ENCODE data around the gene HDHD2. TPM values are rescaled to one million over a fixed set of nuclear protein-coding genes. Genes with fewer than 3 reads are reported as not detected.

The HDHD2 gene
- total RNA-seq, 4 donors from 2014 or later, result 14.2 to 34.3 (median 21.5) TPM

DNA sequence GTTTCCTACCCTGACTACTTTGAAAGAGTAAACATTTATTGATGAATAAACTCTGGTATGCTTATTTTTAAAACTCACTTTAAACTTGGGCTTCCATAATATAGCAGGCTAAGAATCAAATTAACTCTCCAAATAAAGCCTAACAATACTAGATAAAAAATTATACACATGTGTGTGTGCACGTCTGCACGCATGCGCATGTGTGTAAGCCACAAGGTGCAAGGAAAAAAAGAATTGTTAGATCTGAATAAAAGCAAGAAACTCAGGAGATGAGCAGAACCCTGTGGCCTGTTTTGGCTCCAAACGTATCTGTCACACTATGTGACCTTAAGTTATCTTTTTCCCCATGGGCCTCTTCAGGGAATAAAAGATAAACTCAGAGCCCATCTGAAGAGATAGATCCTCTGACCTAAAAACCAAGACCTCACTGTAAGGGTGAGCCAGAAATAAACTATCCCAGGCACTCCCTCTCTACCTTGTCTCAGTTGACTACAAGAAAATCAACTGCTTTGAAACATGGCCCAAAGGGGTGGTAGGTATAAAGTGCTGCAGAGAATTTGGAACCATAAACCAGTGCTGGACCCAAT, 6.3 kb downstream of the HDHD2 start:
- DNase-seq (ENCODE audit: low spot score in 2 of 2), result no peak
- Histone ChIP-seq H3K27ac (no peak overlapping the region), H3K4me1 (peaks cover 6% of the 10 kb centered on the region), H3K36me3 (no peaks in the 10 kb centered on the region), H3K9me3 (no peaks in the 10 kb centered on the region), H3K4me3 (no peak overlapping the region), H3K27me3 (no peaks in the 10 kb centered on the region)
- TF ChIP-seq CTCF (IDR thresholded peaks at IDR 0.05), result no peak
- TF ChIP-seq POLR2A (IDR thresholded peaks at IDR 0.05), result no peak
- TF ChIP-seq POLR2AphosphoS5 (IDR thresholded peaks at IDR 0.05), result no peak
- no peak for TF ChIP-seq EP300 (IDR thresholded peaks at IDR 0.05)
- WGBS, result 96% methylated on average over 4 of the region's 4 CpGs

GRCh38 chr18:47143153-47143552, 7.1 kb downstream of the HDHD2 start:
- Histone ChIP-seq H3K36me3 (no peaks in the 10 kb centered on the region), H3K27me3 (no peaks in the 10 kb centered on the region), H3K9me3 (no peaks in the 10 kb centered on the region), H3K4me3 (no peak overlapping the region), H3K4me1 (no peaks in the 10 kb centered on the region), H3K27ac (no peak overlapping the region)
- no peak for TF ChIP-seq EP300 (IDR thresholded peaks at IDR 0.05)
- 98% methylated on average over 5 of the region's 5 CpGs for WGBS
- DNase-seq (ENCODE audit: low spot score in 2 of 2), result no peak

DNA sequence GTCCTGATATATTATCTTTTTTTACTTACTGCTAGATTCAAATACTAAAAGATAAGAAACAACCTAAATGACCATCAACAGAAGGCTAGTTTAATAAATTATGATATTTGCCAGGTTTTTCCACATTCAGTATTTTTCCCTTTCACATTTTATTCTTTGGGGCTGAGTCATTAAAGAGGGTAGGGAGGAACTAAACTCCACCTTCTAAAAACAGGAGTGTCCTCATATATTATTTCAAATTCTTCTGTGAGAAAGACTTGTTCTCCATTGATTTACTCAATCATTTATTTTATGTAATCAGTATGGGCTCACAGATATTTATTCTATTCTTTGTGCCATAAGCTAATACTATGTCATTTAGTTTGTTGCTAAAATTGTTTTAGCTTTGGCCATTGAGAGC, 9.0 kb downstream of the HDHD2 start:
- no peaks in the 10 kb centered on the region for H3K9me3 ChIP-seq
- H3K4me1 ChIP-seq, result no peaks in the 10 kb centered on the region
- H3K27ac ChIP-seq, result no peak overlapping the region
- H3K4me3 ChIP-seq, result no peak overlapping the region
- TF ChIP-seq POLR2AphosphoS5 (IDR thresholded peaks at IDR 0.05) (no peak), CTCF (IDR thresholded peaks at IDR 0.05) (no peak), EP300 (IDR thresholded peaks at IDR 0.05) (no peak), POLR2A (IDR thresholded peaks at IDR 0.05) (no peak)
- H3K27me3 ChIP-seq, result no peaks in the 10 kb centered on the region
- H3K36me3 ChIP-seq, result peaks cover 4% of the 10 kb centered on the region
- DNase-seq (ENCODE audit: low spot score in 2 of 2), result no peak

- no peaks in the 10 kb centered on the region for H3K27me3 ChIP-seq
- DNase-seq (ENCODE audit: low spot score in 2 of 2), result no peak
- no peaks in the 10 kb centered on the region for H3K4me1 ChIP-seq
- no peak overlapping the region for H3K27ac ChIP-seq
- WGBS, result 97% methylated on average over 3 of the region's 3 CpGs
- H3K36me3 ChIP-seq, result peaks cover 13% of the 10 kb centered on the region
- no peak for TF ChIP-seq EP300 (IDR thresholded peaks at IDR 0.05)
- TF ChIP-seq POLR2A (IDR thresholded peaks at IDR 0.05), result no peak
- TF ChIP-seq POLR2AphosphoS5 (IDR thresholded peaks at IDR 0.05), result no peak
- no peak for TF ChIP-seq CTCF (IDR thresholded peaks at IDR 0.05)
- H3K9me3 ChIP-seq, result no peaks in the 10 kb centered on the region
- no peak overlapping the region for H3K4me3 ChIP-seq
Measured at GRCh38 chr18:47121146-47121545, 29.2 kb downstream of the HDHD2 start.

GRCh38 chr18:47120428-47120827, 29.9 kb downstream of the HDHD2 start:
- WGBS, result 91% methylated on average over 4 of the region's 4 CpGs
- H3K27ac ChIP-seq, result no peak overlapping the region
- H3K4me3 ChIP-seq, result no peak overlapping the region
- no peaks in the 10 kb centered on the region for H3K4me1 ChIP-seq
- H3K27me3 ChIP-seq, result no peaks in the 10 kb centered on the region
- DNase-seq (ENCODE audit: low spot score in 2 of 2), result no peak
- TF ChIP-seq CTCF (IDR thresholded peaks at IDR 0.05), result no peak
- TF ChIP-seq POLR2AphosphoS5 (IDR thresholded peaks at IDR 0.05), result no peak
- TF ChIP-seq POLR2A (IDR thresholded peaks at IDR 0.05), result no peak
- TF ChIP-seq EP300 (IDR thresholded peaks at IDR 0.05), result no peak
- no peaks in the 10 kb centered on the region for H3K9me3 ChIP-seq
- peaks cover 9% of the 10 kb centered on the region for H3K36me3 ChIP-seq

DNA sequence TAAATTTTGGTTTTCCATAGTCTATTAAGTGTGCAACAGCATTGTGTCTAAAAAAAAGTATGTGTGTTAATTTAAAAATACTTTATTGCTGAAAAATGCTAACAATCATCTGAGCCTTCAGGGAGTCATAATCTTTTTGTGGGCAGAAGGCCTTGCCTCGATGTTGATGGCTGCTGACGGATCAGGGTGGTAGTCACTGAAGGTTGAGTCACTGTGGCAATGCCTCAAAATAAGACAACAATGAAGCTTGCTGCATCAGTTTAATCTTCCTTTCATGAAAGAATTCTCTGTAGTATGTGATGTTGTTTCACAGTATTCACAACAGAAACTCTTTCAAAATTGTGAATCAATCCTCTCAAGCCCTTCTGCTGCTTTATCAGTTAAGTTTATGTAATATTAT, 31.3 kb downstream of the HDHD2 start:
- Histone ChIP-seq H3K27me3 (no peaks in the 10 kb centered on the region), H3K4me3 (no peak overlapping the region), H3K36me3 (peaks cover 15% of the 10 kb centered on the region), H3K4me1 (no peaks in the 10 kb centered on the region), H3K9me3 (no peaks in the 10 kb centered on the region), H3K27ac (no peak overlapping the region)
- WGBS, result 92% methylated on average over 2 of the region's 2 CpGs
- TF ChIP-seq POLR2A (IDR thresholded peaks at IDR 0.05) (no peak), CTCF (IDR thresholded peaks at IDR 0.05) (no peak)
- no peak for DNase-seq (ENCODE audit: low spot score in 2 of 2)

All from suprapubic skin (tissue), 4 donors.